ENCODE measurements around the gene ZFAND6.

ZFAND6 gene

DNA sequence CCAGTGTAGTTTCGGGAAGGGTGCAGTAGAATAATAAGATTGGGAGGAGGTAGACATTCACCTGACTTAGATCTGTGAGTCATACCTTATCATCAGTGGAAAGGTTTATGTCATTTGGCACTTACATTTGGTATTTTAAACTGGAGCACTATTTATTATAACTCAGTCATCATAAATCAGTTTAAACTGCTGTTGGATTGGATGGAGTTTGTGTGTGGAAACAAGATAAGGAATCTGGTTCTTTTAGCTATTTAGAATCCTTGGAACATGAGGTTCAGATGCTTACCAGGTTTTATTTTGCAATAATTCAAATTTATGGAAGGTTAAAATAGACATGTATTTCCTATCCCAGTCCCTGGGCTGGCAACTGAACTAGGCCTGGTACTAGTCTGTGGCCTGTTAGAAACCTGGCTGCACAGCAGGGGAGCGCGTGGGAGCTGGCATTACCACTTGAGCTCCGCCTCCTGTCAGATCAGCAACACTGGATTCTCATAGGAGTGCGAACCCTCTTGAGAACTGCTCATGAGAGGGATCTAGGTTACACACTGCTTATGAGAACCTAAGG lies 34.5 kb downstream of the ZFAND6 start:
- peak overlapping the region; percentile 67 for H3K27ac ChIP-seq
- TF ChIP-seq, protein P1, sequence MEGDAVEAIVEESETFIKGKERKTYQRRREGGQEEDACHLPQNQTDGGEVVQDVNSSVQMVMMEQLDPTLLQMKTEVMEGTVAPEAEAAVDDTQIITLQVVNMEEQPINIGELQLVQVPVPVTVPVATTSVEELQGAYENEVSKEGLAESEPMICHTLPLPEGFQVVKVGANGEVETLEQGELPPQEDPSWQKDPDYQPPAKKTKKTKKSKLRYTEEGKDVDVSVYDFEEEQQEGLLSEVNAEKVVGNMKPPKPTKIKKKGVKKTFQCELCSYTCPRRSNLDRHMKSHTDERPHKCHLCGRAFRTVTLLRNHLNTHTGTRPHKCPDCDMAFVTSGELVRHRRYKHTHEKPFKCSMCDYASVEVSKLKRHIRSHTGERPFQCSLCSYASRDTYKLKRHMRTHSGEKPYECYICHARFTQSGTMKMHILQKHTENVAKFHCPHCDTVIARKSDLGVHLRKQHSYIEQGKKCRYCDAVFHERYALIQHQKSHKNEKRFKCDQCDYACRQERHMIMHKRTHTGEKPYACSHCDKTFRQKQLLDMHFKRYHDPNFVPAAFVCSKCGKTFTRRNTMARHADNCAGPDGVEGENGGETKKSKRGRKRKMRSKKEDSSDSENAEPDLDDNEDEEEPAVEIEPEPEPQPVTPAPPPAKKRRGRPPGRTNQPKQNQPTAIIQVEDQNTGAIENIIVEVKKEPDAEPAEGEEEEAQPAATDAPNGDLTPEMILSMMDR (conservative IDR thresholded peaks at IDR 0.05): no peak

DNA sequence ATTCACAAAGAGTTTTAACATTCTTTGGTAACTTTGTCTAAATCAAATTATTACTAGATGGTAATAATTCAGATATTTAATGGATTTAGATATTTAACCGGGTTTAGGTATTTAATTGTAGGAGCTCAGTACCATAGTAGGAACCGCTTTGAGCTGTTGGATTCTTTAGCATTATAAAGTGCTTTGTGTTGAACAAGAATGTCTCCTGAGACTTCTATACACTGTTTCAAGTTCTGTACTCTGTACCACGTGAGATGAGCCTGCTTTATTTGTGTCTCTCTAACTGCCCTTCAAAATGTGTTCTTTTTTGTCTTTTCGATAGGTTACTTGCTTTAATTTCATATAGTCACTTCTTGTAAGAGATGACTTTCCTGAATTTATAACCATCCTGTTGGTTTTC lies 36.0 kb downstream of the ZFAND6 start:
- H3K27ac ChIP-seq: peak overlapping the region; percentile 67

DNA sequence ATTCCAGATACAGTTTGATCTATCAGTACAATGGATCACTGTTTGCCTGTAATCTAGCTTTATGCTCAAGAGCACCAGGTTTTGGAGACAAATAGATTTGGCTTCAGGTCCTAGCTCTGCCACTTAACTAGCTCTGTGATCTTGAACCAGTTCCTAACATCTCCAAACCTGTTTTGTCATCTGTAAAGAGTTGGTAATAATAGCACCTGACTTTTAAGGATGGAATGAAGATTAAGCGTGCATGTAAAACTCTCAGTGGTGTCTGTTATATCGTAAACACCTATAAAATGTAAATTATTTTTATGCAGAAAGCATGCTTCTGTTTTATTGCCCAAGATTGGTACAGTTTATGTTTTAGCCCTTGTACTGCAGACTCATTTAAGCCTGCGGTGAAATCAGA lies 36.5 kb downstream of the ZFAND6 start:
- TF ChIP-seq, protein P1 (conservative IDR thresholded peaks at IDR 0.05): no peak
- H3K27ac ChIP-seq: peak overlapping the region; percentile 67

More for the DNA sequence above, 36.0 kb downstream of the ZFAND6 start:
- TF ChIP-seq, protein P1 (conservative IDR thresholded peaks at IDR 0.05): no peak

DNA sequence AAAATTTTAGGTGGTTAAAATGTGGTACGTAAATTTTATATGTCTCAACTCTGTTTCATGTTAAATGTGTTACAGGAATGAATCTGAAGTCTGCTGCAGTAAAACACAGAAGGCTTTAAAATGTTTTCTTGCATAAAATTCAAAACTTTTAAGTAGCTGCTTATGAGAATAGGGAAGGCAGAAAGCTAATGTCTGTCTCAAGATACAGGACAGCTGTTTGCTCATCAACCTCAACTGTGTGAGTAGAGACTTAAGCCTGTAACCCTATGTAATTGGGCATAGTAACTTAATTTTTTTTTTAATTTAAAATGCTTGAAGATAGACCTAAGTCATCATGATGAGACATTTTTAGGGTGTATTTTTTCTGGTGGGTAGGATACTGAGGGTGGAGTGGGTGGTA lies 38.9 kb downstream of the ZFAND6 start:
- TF ChIP-seq, protein P1 (conservative IDR thresholded peaks at IDR 0.05): no peak
- no peak overlapping the region for H3K27ac ChIP-seq

DNA sequence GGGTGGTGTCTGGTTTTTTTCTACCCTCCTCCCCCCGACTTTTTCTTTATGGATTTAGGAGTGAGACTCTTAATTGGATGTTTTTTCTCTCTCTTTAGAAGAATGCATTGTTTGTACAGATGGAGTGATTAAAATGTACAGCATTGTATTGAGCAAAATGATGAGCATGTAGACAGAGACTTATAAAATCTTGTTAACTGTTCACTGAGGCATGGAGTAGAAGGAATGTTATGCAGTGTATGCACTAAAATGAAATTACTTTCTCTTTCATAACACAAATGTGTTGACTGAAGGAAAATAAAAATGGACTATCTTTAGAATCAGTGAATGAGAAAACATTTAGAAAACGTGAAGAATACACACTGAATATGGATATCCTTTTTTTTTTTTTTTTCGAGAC lies 39.8 kb downstream of the ZFAND6 start:
- peak overlapping the region; percentile 44 for H3K27ac ChIP-seq
- TF ChIP-seq, protein P1 (conservative IDR thresholded peaks at IDR 0.05): no peak

DNA sequence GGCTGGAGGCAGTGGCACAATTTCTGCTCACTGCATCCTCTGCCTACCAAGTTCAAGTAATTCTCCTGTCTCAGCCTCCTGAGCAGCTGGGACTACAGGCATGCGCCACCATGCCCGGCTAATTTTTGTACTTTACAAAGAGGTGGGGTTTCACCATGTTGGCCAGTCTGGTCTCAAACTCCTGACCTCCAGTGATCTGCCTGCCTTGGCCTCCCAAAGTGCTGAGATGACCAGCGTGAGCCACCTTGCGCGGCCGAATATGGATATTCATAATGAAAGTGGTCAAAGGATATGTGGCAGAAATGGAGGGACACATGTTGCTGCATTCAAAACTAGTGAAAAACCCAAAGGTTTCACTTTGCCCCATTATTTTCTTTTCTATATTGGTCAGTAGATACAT lies 40.2 kb downstream of the ZFAND6 start:
- H3K27ac ChIP-seq: peak overlapping the region; percentile 44

DNA sequence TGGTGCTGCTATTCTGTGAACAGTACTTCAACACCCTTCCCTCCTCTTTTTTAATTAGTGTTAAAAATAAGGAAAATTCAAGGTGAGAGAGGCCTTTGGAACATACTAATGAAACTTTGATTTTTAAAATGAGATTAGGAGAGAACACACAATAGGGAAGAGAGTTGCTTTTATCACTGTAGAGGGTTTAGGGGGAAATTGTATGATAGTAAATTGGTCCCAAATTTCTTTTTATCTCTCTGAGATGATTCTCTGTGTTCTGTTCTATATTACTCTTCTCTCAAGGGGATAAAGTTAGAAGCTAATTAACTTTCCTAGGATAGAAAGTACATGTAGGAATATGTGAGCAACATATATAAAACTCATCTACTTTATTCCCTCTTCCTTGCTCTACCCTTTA lies 40.8 kb downstream of the ZFAND6 start:
- TF ChIP-seq, protein P1 (conservative IDR thresholded peaks at IDR 0.05): no peak
- H3K27ac ChIP-seq: peak overlapping the region; percentile 44

DNA sequence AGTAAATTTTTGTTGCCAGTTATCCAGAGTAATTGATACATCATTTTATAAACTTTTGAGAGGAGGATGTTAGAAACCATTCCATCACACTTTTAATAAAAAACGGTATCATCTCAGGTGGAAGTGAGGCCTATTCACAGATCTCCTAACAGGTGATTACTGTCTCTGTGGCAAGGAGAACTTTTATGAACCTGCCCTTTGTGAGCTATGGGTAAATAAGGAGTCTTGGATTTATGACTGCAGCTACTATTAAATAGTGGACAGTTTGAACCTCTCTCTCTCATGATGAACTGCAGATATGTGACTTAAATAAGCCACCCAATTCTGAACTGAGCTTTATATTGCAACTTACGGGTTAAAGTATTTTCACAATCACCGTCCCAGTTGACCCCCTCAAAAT lies 45.7 kb downstream of the ZFAND6 start:
- TF ChIP-seq, protein P1 (conservative IDR thresholded peaks at IDR 0.05): no peak
- H3K27ac ChIP-seq: peak overlapping the region; percentile 45
